Mammary epithelial cell (primary cell): ENCODE measurements around the gene HNRNPA3.

Experiments used
- EZH2 ChIP-seq: IDR thresholded peaks from 2 replicates; pipeline ENCODE4 v1.6.1; 2012; ENCODE audit warnings: low read length, inconsistent platforms, borderline replicate concordance
- TF ChIP-seq, protein P1 (sequence below), 2 donors: IDR thresholded peaks in 1 of 2; conservative IDR thresholded peaks in 1 of 2; 2 replicates each; pipeline ENCODE4 v1.5.1; 2011 to 2012; ENCODE audit warnings: inconsistent platforms in 2 of 2, low read length in 2 of 2, mild to moderate bottlenecking in 2 of 2, control low read depth in 1 of 2, low read depth in 1 of 2; ENCODE audit not compliant: insufficient read depth in 1 of 2; ENCODE audit errors: extremely low read depth in 1 of 2

DNA sequence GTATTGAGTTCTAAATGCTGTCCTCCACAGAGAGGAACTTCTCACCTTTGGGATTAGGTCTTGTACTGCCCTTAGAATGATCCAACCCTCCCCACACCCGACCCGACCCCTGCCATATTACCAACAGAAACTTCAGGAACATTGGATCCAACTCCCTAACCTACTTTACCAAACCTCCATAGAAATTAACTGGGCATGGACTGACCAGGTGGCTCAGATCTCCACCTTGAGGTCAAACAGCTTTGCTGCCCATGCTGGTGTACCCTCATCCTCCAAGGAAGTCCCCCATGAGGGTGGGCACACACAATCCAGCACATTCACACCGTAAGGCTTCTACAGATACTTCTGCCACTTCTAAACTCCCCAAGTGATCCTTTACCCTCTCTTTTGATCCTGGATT, 30.5 kb downstream of the HNRNPA3 start:
- TF ChIP-seq, protein P1, sequence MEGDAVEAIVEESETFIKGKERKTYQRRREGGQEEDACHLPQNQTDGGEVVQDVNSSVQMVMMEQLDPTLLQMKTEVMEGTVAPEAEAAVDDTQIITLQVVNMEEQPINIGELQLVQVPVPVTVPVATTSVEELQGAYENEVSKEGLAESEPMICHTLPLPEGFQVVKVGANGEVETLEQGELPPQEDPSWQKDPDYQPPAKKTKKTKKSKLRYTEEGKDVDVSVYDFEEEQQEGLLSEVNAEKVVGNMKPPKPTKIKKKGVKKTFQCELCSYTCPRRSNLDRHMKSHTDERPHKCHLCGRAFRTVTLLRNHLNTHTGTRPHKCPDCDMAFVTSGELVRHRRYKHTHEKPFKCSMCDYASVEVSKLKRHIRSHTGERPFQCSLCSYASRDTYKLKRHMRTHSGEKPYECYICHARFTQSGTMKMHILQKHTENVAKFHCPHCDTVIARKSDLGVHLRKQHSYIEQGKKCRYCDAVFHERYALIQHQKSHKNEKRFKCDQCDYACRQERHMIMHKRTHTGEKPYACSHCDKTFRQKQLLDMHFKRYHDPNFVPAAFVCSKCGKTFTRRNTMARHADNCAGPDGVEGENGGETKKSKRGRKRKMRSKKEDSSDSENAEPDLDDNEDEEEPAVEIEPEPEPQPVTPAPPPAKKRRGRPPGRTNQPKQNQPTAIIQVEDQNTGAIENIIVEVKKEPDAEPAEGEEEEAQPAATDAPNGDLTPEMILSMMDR (conservative IDR thresholded peaks at IDR 0.05 in 1 of 2, IDR thresholded peaks at IDR 0.05 in 1 of 2; ENCODE audit: extremely low read depth in 1 of 2, insufficient read depth in 1 of 2, low read depth in 1 of 2, low read length in 2 of 2): no peak
- no peak for TF ChIP-seq EZH2
